ENCODE results near the gene FAM222B.

DNA sequence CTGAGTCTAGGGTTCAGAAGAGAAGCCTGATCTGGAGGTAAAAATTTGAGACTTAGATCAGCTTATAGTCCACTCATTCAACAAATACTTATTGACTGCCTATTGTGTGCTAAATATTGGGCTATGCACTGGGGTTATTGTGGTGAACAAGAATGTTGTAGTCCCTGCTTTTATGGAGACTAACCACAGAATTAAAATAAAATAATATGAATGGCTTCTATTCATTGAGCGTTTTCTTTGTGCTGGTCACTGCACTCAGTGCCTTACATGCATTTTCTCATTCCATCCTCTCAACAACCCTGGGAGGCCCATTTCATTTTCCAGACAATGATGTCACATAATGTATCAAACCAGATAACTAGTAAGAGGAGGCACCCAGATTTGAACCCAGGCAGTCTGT, 109.2 kb downstream of the FAM222B start:
- TF ChIP-seq RFX5 (IDR thresholded peaks at IDR 0.05; ENCODE audit: low read depth, low read length) (no peak), CTCF (conservative IDR thresholded peaks at IDR 0.05; ENCODE audit: low read depth, low read length) (no peak), POLR2A (IDR thresholded peaks at IDR 0.05; ENCODE audit: low read depth, low read length) (no peak), NFE2L2 (IDR thresholded peaks at IDR 0.05; ENCODE audit: low read depth, low read length) (no peak), RAD21 (IDR thresholded peaks at IDR 0.05; ENCODE audit: low read length) (no peak), MAFK (IDR thresholded peaks at IDR 0.05; ENCODE audit: low read depth, low read length) (no peak), SMC3 (IDR thresholded peaks at IDR 0.05; ENCODE audit: low read depth, low read length) (no peak), MXI1 (IDR thresholded peaks at IDR 0.05; ENCODE audit: borderline replicate concordance, low read depth, low read length) (no peak)
- TF ChIP-seq, protein P1, sequence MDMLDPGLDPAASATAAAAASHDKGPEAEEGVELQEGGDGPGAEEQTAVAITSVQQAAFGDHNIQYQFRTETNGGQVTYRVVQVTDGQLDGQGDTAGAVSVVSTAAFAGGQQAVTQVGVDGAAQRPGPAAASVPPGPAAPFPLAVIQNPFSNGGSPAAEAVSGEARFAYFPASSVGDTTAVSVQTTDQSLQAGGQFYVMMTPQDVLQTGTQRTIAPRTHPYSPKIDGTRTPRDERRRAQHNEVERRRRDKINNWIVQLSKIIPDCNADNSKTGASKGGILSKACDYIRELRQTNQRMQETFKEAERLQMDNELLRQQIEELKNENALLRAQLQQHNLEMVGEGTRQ (IDR thresholded peaks at IDR 0.05; ENCODE audit: low read depth, low read length) = no peak
- TF ChIP-seq, protein P2, sequence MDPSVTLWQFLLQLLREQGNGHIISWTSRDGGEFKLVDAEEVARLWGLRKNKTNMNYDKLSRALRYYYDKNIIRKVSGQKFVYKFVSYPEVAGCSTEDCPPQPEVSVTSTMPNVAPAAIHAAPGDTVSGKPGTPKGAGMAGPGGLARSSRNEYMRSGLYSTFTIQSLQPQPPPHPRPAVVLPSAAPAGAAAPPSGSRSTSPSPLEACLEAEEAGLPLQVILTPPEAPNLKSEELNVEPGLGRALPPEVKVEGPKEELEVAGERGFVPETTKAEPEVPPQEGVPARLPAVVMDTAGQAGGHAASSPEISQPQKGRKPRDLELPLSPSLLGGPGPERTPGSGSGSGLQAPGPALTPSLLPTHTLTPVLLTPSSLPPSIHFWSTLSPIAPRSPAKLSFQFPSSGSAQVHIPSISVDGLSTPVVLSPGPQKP (IDR thresholded peaks at IDR 0.05; ENCODE audit: borderline replicate concordance, low read depth, low read length) = no peak

Data from IMR-90 (cell line).